NT2/D1 (cell line): Measurements from ENCODE around the gene SARDH.

Experiments
- YY1 ChIP-seq: IDR thresholded peaks from 2 replicates; pipeline ENCODE4 v1.6.1; 2011; ENCODE audit not compliant: insufficient read length, insufficient read depth
- ZNF274 ChIP-seq: IDR thresholded peaks from 2 replicates; pipeline ENCODE4 v1.6.1; 2011; ENCODE audit warnings: mild to moderate bottlenecking, low read depth, low read length

- TF ChIP-seq YY1 (no peak), ZNF274 (no peak)
Measured at GRCh38 chr9:133674091-133674490, 64.1 kb downstream of the SARDH start.
